HG03097 (cell line): ENCODE measurements around the gene TBL1Y.
"Not testable (repeated sequence)": the region's sequence is repeated elsewhere in the genome, so short reads cannot be mapped to it uniquely, and the experiment has no call there.

ENCODE experiments used
- ATAC-seq: cut with Tn5 transposase; IDR thresholded peaks from one replicate; pipeline ENCODE4 v1.9.1; 2021; ENCODE audit not compliant: unreplicated experiment, low FRiP score

Gene TBL1Y

DNA sequence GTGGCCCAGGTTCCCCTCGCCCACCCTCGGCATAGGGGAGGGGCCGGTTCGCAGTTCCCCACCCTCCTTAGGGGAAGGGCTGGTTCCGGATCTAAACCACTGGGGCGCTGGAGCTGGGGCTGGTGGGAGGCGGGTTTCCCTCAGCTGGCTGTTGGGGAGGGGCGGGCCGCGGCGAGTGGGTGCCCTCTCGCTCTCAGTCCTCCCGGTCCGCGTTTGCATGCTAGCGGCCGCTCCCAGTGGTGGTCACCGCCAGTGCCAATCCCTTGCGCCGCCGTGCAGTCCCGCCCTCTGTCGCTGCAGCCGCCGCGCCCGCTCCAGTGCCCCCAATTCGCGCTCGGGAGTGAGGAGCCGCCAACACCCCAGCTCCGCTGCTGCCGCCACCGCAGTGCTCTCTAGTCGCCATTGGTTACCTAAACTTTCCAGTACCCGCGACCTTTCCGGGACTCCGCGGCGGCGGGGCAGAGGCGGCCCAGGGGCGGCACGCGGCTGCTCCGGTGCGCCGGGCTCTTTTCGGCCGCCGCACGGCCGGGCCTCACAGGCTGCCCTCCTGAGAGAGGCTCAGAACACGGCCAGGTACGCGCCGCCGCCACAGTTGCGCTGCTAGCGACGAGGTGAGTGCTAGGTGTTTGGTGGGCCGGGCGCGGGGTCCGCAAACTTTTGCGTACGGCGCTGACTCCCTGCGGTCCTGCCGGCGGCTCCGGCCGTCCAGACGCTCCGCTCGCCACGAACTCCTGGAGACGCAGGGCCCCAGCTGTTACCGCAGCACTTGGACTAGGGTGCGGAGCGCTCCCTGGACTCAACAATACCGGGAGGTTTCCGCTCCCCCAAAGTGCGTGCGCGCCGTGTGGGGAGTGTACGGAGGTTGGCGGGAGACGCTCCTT, at the start of gene TBL1Y:
Gene TBL1Y (plus strand): TSS at position 326 of the 881 bp plus-strand sequence. CDS start 114,388 bp downstream, outside the sequence.
- no peak for ATAC-seq

DNA sequence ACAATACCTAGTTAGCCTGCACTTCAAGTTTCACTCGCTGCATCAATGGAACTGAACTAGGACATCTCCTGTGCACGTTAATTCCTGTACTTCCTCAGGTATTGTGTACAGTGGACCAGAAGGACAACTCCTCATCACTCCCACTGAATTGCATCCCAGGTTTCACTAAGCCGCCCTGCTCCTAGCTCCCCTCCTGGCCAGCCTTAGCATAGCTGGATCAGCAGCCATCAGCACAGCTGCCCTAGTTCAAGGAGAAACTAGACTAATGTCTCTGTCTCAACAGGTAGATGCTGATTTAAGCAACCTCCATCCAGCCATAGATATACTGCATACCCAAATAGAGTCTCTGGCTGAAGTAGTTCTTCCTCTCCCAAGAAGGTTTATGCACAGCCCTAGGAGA, 16.0 kb upstream of the TBL1Y start:
- ATAC-seq: no peak

DNA sequence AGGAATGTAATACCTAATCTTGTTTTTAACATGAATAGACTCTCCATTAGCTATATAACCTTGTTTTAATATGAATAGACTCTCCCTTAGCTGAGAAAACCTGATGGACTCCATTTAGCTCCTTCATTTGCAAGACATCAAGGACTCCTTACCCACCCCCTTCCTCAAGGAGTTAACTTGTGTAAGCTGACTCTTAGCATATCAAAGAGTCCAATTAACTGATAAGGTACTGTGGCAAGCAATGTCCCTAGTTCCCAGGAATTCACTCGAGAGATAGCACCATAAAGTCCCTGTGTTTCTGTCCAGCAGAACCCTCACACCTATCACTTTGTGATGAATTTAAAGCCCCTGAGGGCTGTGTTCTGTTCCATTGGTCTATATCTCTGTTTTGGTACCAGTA, 15.3 kb upstream of the TBL1Y start:
- ATAC-seq: no peak

- ATAC-seq: not testable (repeated sequence)
These were observed 8.4 kb upstream of the TBL1Y start for GRCh38 chrY:6902116-6902515.

- ATAC-seq: no peak
These were observed 2.9 kb upstream of the TBL1Y start for GRCh38 chrY:6907591-6907990.

- not testable (repeated sequence) for ATAC-seq
These were observed 2.5 kb upstream of the TBL1Y start for GRCh38 chrY:6908021-6908420.

DNA sequence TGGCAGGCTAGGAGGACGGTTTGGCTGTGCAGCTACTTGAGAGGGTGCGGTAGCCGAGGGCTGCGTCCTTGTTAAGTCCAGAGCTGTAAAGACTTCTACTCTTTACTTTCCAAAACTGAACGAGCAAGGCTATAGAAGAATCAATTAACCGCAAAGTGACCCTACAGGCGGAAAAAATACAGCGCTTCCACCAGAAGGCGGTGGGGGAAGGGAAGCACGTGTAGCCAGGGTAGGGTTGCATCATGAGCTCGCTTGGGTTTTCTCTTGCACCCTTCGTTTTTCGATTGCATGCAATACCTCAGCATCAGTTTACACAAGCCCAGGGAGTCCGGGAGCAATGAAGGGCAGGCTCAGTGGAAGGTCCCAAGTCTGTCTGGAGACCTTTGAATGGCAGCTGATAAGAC, 1.4 kb upstream of the TBL1Y start:
- no peak for ATAC-seq

- no peak for ATAC-seq
These were observed 641 bp upstream of the TBL1Y start for GRCh38 chrY:6909856-6910255.

GRCh38 chrY:6911253-6911881, 870 bp downstream of the TBL1Y start, which contains the start of gene AMELY:
AMELY (minus strand) TSS chrY:6911752; CDS start chrY:6872608, 39,144 bp downstream.
- no peak for ATAC-seq

- ATAC-seq: no peak
These were observed 2.9 kb downstream of the TBL1Y start for GRCh38 chrY:6913362-6913761.

DNA sequence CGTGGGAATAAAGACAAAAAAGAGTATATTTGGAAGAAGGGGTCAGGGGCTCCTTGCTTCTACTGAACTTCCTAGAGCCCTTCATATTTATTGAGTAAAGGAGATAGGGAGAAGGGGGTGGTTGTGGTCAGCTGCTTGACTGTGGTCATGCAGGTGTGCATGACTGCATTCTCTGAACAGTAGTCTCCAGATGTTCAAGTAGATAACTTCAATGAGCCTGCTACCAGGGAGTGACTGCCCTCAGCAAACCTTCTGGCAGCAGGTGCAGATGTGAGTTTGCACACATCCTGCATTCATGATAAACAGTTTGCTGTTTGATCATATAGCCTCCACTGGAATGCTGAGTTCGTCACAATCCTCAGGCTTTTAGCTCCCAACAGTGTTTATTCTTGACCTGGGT, 10.6 kb downstream of the TBL1Y start:
- ATAC-seq: no peak

DNA sequence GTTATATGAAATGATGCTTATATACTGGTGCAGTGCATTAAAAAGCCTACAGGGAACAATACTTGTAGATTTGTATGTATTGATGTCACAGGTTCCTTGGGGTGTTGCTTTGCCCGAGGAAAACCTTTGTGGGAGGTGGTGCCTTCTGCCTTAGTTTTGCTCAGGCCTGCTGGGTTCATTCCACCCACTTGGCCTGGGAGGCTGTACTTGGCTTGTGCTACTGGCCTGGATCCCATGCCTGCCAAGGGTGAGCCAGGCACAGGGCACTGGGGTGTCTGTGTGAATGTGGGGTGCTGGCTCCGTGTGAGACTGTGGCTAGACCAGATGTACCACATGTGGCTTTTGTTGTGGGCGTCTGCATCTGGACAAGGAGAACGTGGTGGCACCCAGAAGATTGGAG, 17.8 kb downstream of the TBL1Y start:
- ATAC-seq: no peak

DNA sequence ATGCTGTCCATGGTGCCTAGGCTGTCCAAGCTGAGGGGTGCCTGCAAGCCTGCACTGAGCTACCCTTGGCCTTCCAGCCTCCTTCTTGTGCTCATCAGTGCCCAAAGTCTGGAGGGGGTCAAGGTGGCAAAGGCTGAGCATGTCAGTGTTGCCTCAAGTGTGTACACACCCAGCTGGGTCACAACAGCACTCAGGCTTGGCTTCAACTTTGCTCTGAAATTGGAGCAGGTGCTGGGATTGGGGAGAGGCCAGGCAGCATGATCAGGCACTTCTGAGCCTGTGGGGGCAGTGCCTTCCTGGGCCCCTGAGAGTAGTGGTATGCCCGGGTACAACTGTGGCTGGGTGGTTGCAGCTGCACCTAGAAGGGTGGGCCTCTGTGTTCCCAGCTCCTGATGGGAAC, 18.7 kb downstream of the TBL1Y start:
- no peak for ATAC-seq

DNA sequence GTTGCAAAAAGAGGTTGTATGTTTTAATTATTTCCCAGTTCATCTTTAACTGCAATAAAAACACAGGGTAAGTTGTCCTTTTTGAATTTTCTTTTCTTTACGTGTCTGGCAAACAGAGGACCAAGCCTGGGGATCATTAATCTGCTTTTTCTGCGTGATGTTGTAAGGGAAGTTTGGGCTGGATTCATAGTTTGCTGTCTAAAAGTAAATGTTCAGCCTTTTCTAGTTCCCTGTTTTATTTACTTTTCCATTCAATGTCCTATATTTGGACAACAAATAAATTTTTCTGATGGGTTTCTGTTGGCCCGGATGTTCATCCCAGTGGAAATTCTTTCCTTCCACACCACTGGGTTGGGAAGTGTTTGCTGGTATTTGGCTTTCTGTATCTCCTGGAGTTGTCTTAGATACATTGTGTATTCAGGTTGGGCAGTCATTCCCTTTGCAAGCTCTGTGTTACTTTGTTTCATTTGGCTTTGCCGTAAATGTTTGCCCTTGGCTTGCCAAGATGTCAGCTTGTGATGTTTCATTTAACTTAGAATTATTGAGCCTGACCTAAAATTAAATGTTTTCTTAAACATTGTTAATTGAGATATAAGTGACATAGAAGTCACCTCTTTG, 21.4 kb downstream of the TBL1Y start:
- no peak for ATAC-seq

- ATAC-seq: no peak
These were observed 25.0 kb downstream of the TBL1Y start for GRCh38 chrY:6935497-6935896.

DNA sequence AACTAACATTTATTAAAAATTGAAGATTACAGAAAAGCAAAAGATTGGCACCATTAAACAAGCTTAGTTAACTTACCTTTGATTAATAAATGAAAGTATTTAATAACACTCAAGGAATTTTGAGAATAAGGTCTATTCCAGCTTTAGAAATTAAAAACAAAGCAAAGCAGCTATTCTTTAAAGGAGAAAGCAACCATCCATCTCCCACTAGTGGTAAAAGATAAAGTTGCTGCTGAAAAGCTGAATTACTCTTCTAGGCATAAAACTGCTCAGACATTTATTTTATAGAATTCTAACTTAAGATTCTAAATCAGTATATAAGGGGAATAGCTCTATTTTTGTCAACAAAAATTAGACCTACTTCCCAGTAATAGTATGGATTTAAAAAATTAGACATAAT, 37.2 kb downstream of the TBL1Y start:
- no peak for ATAC-seq

DNA sequence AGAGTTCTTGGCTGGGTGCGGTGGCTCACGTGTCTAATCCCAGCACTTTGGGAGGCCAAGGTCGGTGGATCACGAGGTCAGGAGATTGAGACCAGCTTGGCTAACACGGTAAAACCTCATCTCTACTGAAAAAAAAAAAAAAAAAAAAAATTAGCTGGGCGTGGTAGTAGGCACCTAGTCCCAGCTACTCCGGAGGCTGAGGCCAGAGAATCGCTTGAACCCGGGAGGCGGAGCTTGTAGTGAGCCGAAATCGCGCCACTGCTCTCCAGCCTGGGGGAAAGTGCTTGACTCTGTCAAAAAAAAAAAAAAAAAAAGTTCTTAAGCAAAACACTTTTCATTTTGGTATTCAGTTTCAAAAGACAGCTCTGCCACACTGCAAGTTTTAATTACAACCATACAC, 37.9 kb downstream of the TBL1Y start:
- ATAC-seq: no peak

DNA sequence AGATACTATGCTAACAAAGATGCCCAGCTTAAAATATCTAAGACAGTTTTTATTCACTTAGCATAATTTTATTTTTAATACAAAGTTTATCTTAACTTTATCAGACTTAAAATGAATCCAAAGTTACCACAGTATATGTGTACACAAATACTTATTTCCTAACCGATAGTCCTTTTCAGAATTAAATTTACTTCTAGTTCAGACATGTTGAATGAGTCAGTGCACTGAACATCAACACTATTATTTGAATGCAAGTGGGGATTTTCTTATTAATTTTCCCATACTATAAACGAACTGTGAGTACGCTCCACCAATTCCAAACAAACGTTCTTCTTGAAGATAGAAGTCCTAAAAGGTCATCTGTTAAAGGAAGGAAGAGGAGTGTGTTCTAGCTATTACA, 39.5 kb downstream of the TBL1Y start:
- ATAC-seq: no peak

- ATAC-seq: no peak
These were observed 54.2 kb downstream of the TBL1Y start for GRCh38 chrY:6964732-6965131.

- ATAC-seq: no peak
These were observed 56.0 kb downstream of the TBL1Y start for GRCh38 chrY:6966521-6966920.

- ATAC-seq: no peak
These were observed 57.2 kb downstream of the TBL1Y start for GRCh38 chrY:6967736-6968135.

GRCh38 chrY:6968191-6968590, 57.7 kb downstream of the TBL1Y start:
- ATAC-seq: no peak
